8988T (cell line): ENCODE measurements around the gene GLB1L.

Experiments used
- DNase-seq: peaks from one replicate; pipeline ENCODE4 v3.0.0; 2011

Gene GLB1L

DNA sequence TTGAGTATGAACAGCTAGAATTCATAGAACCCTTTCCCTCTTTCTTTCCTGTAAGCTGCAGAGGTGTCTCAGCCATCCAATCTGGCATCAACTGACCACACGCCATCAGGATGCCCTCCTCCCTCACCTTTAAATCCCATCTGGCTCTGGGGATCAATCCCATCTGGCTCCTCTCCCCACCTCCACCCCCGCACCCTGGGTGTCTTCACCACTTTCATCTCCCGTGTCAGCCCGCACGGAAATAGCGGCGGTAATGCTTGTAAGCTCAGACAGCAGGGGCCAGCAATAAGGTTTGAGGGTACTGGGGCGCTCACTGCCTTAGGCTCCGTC, 7.3 kb upstream of the GLB1L start:
- no peak for DNase-seq

DNA sequence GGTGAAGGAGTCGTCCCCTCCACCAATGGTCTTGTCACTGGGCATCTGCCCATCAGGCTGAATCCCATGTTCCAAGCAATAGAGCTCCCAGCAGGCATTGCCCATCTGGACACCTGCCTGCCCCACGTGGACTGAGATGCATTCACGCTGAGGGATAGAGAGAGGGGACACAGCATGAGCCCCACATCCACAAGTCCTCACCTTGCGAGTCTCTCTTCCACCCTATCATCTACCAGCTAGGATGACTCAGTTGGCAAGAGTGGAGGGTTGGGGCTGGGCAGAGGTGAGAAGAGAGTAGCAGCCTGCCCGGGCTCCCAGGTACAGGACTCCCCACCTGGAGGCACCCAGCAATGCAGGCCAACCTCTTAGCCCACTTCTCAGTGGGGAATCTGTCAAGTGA, 6.8 kb upstream of the GLB1L start:
- no peak for DNase-seq

DNA sequence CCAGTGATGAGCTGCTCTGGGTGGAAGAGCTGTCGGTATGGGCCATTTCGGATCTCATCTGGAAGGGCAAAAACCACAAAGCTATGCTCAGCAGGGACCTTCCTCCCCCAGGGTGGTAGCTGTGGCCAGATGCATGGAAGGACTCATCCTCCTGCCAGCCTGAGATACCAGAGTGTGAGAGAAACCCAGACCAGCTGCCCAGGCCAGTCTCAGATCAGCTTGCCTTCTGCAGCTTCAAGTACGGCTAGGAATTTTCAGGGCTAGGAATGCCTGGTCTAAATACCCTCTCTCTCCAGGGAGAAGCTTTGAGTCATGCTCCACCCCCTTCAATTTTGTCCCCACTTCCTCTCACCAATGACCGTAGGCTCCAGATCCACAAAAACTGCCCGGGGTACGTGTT, 6.4 kb upstream of the GLB1L start:
- DNase-seq: no peak

DNA sequence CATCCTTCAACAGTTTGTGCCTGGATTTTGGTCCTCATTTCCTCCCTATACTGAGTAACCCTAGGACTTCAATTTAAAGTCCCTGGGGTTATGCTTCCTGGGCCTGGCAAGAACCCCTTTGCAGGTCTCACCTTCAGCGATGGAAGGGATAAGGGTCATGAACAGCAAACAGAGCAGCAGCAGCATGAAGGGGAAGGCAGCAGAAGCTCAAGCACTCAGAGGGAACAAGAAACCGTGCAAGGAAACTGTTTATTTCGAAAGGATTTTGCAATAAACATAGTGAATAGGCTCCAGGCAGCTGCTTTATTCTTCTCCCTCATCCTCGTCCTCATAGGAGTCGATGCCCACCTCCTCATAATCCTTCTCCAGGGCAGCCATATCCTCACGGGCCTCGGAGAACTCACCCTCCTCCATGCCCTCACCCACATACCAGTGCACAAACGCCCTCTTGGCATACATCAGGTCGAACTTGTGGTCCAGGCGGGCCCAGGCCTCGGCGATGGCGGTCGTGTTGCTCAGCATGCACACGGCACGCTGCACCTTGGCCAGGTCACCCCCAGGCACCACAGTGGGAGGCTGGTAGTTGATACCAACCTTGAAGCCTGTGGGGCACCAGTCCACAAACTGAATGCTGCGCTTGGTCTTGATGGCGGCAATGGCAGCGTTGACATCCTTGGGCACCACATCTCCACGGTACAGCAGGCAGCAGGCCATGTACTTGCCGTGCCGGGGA, 5.0 kb upstream of the GLB1L start:
- DNase-seq: no peak

DNA sequence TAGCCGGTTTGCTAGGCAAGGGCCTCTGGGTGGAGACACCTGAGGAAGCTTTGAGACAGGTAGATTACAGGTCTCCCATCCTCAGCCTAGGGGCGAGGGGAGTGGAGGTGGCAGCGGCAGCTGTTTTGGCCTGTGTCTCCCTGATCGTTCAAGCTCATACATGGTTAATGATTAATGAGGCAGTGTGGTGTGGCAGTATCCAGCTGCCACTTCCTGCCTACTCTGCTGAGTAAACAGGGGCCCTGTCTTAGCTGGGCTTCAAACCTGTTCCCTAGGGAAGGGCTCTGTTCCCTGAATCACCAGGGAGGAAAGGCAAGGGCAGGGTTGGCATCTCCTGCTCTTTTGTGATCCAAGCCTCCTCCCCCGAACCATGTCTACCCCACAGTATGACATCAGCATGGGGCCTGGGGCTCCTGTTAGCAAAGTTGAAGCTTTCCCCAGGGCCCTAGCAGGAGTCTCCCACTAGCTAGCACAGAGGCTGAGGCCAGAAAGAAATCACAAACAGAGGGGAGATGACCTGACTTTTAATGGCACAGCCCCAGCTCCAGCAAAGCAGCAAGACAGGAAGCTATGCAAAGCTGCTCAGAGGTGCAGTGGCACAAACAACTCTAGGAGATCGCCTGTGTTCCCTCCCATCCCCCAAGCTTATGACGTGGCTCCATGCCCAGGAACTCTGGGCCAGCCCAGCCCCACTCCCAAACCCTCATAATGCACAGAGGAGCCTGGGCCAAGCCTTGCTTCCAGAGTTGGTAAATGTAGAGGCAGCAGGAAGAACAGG, 4.1 kb upstream of the GLB1L start:
- no peak for DNase-seq

DNA sequence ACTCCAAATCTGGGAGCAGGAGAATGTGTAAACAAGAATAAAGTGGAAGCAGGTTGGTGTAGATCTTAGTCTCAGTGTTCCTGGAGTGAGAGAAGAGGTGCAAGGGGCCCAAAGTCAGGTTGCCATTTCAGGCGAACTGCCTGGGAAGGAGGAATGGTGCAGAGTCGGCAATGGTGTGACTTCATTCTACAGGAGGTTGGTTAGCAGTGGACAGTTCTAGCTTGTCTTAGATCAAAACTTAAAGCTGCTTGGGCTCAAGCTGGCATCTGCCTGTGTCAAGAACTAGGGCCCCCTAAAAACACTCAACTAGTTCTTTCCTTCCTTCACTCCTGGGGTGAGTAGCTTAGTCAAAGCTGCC, 3.6 kb upstream of the GLB1L start:
- no peak for DNase-seq

DNA sequence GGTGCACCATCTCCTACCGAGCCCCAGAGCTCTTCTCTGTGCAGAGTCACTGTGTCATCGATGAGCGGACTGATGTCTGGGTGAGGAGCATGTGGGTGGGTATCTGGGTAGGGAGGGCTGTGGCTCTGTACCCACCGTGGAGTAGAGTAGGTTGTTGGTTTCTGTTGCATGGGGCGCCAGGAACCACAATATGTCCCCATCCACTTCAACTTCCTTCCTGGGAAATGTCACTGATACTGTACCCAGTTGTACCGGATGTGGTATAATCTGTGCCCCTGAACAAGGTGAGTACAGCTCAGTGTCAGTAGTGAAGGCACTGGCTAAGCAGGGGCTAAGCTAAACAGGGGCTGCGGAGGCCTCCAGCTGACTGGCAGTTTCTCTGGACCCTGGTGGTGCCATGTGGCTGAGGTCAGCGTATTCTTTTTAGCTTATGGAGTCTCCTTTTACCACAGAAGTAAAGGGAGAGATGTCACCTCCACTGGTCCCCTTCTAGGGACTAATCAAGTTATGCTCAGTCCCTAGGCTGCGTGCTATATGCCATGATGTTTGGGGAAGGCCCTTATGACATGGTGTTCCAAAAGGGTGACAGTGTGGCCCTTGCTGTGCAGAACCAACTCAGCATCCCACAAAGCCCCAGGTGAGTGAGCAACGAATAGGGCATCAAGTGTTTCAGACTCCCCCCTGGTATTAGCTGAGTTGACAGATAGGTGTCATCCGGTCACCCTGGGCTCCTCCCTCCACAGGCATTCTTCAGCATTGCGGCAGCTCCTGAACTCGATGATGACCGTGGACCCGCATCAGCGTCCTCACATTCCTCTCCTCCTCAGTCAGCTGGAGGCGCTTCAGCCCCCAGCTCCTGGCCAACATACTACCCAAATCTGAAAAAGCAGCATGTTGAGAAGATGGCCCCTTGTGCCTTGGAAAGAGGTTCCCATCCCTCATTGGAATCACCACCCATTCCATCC, 2.7 kb upstream of the GLB1L start:
- DNase-seq: no peak

DNA sequence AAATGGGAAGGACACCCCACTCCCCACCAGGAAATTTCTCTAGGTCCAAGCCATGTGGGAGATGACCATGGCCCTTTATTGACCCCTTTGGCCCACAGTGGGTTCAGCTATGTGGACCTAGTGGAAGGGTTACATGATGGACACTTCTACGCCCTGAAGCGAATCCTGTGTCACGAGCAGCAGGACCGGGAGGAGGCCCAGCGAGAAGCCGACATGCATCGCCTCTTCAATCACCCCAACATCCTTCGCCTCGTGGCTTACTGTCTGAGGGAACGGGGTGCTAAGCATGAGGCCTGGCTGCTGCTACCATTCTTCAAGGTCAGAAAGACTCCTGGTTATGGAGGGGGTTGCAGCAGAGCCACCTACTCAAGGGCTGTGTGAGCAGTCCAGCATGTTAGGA, 1.3 kb upstream of the GLB1L start:
- no peak for DNase-seq

DNA sequence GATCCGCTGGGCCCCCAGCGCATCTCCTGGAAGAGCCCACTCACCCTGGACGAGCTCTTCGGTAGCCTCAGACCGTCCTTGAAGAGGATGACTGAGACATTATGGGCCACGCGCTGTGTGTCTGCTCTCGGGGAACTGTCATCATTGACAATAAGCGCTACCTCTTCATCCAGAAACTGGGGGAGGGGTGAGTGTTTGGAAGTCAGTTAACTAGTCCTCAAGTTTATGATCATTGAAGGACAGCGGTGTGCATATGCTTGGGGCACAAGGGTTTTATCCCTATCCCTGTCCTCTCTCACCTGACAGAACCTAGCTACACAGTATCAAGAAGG, 621 bp upstream of the GLB1L start:
- no peak for DNase-seq

DNA sequence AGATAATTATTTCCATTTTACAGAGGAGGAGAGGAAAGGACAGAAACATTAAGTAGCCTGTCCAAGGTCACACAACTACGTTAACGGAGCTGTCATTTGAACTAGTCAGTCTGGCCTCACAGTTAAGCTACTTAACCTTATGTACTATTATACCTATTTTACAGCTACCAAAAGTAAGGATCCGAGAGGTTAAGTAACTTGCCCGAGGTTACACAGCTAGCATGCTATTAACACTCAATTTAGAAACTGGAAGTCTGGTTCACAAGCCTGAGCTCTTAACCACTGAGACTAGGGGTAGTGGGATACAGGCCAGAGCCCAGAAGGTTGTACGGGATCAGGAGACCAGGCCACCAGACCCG, 476 bp downstream of the GLB1L start:
- no peak for DNase-seq

DNA sequence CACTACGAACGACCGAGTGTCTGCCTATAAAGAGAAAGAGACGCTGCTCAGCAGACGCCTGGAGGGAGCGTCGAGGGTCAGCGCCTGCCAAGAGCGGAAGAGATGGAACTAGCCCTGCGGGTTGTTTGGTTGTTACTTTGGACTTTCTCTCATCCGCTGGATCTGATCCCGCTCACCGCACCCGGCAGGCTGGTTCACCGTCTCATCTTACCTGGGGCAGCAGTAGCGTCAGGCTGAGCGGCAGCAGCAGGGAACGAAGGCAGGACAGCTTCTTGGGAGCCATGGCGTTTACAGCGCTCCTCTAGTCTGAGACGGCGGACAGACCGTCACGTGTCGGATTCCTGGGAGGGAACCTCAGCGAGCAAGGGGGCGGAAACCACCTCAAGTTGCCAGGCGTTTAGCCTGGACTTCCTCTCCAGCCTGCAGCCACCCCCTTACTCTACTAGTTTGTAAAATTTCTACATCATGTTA, 1.9 kb downstream of the GLB1L start:
- no peak for DNase-seq

DNA sequence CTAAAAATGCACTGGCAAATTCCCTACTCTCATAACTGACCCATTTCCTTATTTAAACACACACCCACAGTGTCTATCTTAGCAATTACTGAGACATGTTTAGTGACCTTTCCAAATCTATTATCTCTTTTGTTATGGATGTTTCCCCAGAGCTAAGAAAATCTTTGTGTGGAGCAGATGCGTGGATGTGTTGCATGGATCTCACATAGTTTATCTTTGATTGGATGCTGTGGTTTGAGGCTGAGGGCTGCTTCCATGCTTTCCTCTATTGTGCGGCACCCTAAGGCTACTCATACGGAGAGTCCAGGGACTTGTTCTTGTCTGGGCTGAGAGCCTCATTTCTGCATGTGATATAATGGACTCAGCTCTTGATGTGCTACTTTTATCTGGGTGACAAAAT, 10.9 kb downstream of the GLB1L start:
- DNase-seq: no peak

DNA sequence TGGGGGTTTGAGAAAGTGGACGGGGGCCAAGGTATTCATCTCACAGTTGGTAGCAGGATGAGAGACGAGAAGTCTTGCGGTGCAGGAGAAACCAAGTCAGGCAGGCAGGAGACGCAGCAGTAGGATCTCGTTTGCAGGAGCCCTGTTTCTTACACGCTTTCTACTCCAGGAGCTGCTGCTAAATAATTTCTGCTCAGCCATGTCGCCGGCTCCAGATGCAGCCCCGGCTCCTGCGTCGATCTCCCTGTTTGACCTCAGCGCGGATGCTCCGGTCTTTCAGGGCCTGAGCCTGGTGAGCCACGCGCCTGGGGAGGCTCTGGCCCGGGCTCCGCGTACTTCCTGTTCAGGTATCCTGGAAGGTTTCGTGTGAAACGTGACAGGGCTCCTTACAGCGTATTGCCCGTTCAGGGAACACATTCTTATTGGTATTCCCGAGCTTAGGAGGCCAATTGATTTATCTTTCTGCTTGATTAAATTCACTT, 15.1 kb downstream of the GLB1L start:
- peak; percentile 60 for DNase-seq

DNA sequence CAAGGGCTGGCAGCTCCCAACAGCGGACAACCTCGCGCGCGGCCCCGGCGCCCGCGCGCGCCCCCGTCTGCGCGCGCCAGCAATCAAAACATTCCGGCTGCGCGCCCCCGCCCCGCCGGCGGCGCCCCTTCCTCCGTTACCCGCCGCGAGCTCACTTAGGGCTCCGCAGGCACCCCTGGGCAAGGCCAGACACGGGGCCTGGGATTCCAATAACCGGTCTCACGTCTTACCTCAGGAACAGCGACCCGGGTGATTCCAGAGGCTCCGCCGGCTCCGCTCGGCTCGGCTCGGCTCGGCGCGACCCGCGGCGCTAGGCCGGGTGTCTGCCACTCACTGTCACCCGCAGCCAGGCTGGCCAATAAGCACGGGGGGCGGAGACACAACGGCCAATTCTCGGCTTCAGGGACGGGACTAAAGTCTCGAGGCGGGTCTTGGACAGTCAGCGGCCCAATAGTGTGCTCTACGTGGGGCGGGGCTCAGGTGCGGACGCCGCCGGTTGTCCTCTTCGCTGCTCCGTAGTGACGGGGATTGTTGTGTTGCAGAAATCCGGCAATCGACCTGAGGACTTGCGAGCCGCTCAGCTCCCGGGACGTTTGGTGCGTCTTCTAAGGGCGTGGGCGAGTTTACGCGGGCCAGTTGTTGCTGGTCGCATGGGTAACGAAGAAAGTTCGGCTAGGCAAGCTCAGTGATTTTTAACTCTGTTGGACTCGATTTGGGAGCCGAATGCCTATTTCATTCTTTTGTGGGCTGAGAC, 15.8 kb downstream of the GLB1L start, which contains the start of the genes ANKZF1 and ATG9A:
Gene ANKZF1, plus strand, starts transcription at position 502 of the 754 bp plus-strand sequence. CDS start 452 bp downstream, outside the sequence.
Gene ATG9A, minus strand, starts transcription at position 332 of the 754 bp plus-strand sequence. CDS start 1,612 bp downstream, outside the sequence.
- DNase-seq: peak; percentile 99

DNA sequence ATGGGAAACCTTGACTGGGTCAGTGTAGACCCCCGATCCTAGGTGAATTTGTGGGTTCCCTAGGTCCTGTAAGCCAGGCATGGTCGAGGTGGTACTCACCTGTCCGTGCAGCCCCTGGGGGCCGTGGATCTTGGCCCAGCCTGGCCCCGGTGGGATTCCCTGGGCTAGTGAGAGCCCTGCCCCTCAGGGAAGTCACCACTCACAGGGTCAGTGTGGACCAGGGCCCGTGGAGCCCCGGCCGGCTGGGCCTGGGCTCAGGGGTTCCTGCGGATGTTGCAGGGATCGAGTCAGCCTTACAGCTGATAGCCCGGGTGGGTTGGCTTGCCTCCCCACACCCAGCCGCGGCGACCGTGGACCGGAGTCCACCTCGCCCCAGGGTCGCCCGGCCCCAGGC, 16.3 kb downstream of the GLB1L start:
- DNase-seq: no peak

DNA sequence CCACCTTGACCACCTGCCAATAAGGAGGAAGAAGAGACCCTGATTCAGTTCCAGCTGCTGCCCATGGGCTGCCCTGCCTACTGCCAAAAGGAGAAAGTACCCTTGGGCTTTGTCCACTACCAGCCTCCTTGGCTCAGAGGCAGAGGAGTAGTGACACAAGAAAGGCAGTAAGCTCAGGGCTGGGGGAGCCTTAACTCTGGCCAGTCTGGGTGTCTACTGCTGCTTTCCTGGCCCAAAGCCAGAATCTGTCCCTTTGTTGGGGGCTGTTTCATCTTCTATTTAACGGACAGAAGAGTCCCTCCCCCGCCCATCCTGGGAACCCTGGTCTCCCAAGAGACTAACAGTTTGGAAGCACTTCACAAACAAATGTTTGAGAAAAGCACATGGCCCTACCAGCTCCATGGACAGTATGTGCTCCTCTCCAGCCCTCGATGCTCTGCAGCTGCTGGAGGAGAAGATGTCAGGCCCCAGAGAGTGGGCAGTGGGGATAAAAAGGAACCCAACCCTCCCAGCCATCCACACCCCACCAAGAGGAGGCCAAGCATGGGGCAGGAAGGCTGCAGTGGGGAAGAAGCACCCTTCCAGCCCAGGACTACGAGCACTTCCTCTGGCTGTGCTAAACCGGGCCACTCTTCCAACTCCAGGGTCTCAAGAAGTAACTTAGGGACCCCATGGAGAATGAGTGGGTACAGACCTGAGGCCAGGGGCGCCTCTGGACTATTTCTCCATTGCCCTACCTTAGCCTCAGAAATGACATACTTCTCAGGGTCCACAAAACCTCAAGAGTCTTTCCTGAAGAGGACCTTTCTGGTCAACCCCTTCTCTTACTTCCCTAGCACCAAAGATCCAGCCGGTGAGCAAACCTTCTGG, 17.0 kb downstream of the GLB1L start:
- DNase-seq: no peak

DNA sequence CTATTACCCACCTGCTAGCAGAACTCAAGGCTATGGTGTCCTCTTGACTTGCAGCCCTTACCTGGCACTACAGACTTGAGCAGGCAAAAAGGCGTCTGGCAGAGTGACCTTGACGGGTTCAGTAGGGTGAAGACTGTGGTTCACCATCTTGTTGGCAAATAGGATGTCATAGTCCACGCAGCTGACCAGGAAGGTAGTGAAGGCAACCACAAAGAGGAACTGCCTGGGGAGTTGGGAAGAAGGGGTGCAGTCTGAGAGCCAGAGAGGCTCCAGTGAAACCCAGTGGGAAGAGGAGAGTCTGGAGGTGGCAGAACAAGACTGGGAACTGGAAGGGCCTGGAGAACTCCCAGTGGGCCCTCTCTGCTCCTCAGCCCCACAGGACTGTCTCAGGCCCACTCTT, 19.9 kb downstream of the GLB1L start:
- DNase-seq: no peak

DNA sequence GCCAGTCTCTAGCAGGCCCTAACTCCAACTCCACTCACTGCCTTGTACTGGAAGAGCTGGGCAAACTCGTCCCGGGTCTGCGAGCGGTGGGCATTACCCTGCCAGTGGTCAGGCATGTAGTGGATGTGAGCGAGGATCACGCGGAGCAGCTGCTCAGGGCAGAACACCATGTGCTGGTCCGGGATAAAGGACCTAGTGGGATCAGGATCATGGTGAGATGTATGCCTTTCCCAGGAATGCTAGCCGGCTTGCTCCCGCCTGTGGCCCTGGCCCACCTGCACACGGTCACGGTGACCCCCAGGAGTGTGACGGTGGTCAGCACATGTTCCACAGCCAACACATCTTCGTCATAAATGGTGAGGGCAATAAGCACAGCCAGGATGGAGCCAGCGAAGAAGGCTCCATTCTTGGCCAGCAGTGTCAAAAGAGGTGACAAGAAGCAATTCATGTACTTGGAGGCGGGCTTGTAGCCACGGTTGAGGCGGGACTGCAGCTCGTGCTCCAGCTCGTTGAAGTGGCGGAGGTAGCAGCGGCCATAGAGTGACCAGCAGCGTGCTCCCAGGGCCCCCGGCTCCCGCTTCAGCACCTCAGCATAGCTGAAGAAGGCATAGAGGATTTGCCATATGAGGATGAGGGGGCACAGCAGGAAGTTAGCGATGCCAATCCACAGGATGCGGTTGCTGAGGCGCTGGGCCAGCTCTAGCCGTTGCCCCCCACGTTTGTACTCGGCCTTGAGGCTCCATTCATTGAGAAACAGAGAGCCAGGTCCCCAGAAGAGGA, 21.2 kb downstream of the GLB1L start:
- no peak for DNase-seq

DNA sequence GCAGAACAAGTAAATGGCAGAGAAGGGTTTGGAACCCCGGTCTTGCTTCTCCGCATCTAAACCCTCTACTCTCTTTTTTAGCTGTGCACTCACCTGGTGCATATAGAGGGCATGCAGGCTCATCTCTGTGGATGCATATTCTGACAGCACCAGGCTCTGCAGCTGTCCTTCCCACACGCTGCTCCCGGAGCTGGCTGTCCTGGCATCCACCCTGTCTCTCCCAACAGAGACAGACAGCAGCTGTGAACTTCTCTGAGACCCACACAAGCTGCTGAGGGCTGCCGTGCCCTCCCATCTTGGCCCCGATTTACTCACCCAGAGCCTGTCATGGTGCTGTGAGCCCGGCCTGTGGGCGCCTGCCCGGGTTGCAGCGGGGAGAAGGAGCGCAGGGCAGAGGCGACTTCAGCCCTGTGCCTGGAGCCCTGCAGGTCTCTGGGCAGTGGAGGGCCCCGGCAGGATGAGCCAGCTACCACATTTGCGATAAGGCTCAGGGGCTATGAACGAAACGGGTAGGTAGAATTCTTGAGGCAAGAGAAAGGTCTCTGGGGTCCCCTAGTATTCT, 23.2 kb downstream of the GLB1L start:
- no peak for DNase-seq

DNA sequence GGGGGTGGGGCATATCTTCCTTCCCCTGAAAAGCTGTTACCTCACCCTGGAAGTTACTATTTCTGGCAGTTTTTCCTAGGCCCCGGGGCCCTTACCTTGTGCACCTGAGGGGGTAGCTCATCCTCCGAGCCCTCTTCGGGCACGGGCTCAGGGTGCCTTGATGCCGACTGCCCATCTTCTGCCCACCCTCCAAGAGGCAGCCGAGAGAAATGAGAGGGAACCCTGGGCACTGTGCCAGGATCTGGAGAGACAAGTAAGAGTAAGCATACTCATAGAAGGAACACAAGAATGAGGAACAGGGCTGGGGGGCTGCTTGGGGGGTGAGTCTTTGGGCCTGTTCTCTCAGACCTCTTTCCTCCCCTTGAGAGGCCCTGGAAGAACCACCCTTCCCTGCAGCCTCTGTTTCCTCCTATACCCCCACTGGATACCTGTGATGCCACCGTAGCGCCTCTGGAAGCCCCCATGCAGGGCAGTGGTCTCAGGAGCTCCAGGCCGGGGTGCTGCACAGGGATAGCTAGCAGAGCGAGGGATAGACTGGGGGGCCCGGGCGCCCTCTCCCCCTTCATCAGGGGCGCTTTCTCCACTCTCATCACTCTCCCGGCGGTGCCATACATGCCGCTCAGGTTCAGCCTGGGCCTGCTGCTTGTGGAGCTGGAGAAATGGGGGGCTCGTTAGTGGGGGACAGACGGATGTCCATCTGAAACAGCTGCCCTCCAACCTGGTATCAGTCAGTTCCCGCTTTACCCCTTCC, 24.4 kb downstream of the GLB1L start:
- DNase-seq: no peak
